Peyer's patch (tissue), 4 donors: ENCODE results near the gene SPATA4. TPM values are rescaled to one million over a fixed set of nuclear protein-coding genes. Genes with fewer than 3 reads are reported as not detected.

Experiments
- DNase-seq, 3 donors: peaks; one replicate each; pipeline ENCODE4 v3.0.0-alpha.2; 2017 to 2019
- H3K27ac ChIP-seq, 4 donors: fragments of 200-600 bp; sonication (generic); one replicate each; pipeline ENCODE4 v1.5.1; 2016 to 2019
- H3K27me3 ChIP-seq, 2 donors: fragments of 200-600 bp; sonication (generic); one replicate each; pipeline ENCODE4 v1.5.1; 2019
- H3K36me3 ChIP-seq, 3 donors: fragments of 200-600 bp; sonication (generic); one replicate each; pipeline ENCODE4 v1.5.1; 2016 to 2019
- H3K4me1 ChIP-seq, 4 donors: fragments of 200-600 bp; sonication (generic); one replicate each; pipeline ENCODE4 v1.5.1; 2016 to 2019
- H3K4me3 ChIP-seq, 4 donors: fragments of 200-600 bp; sonication (generic); 1 replicate in 3 of 4; 2 replicates in 1 of 4; pipeline ENCODE4 v1.5.1; 2016 to 2019; ENCODE audit warnings: mild to moderate bottlenecking in 1 of 4
- H3K9me3 ChIP-seq, 4 donors: fragments of 200-600 bp; sonication (generic); one replicate each; pipeline ENCODE4 v1.5.1; 2016 to 2019; ENCODE audit warnings: mild to moderate bottlenecking in 1 of 4
- POLR2A ChIP-seq, 2 donors: fragments of 450-650 bp; IDR thresholded peaks; one replicate each; pipeline ENCODE4 v1.5.1; 2017; ENCODE audit warnings: antibody characterized with exemption in 2 of 2, mild to moderate bottlenecking in 2 of 2, moderate library complexity in 2 of 2
- total RNA-seq, 4 donors: library from RNA; depleted of rRNA; stranded (reverse); fragments of >200 nt; gene quantifications; one replicate each; pipeline ENCODE4 v1.1.0, GENCODE V29; 2016
- TF ChIP-seq, protein P1 (sequence below), 6 experiments: fragments of 450-650 bp in 4 of 6; fragments of 200-600 bp in 2 of 6; sonication (generic) in 1 of 6; IDR thresholded peaks; one replicate each; pipeline ENCODE4 v1.5.1; 2017 to 2019; ENCODE audit warnings: antibody characterized with exemption in 6 of 6, mild to moderate bottlenecking in 3 of 6, moderate library complexity in 1 of 6

SPATA4 gene
- not detected for total RNA-seq

DNA sequence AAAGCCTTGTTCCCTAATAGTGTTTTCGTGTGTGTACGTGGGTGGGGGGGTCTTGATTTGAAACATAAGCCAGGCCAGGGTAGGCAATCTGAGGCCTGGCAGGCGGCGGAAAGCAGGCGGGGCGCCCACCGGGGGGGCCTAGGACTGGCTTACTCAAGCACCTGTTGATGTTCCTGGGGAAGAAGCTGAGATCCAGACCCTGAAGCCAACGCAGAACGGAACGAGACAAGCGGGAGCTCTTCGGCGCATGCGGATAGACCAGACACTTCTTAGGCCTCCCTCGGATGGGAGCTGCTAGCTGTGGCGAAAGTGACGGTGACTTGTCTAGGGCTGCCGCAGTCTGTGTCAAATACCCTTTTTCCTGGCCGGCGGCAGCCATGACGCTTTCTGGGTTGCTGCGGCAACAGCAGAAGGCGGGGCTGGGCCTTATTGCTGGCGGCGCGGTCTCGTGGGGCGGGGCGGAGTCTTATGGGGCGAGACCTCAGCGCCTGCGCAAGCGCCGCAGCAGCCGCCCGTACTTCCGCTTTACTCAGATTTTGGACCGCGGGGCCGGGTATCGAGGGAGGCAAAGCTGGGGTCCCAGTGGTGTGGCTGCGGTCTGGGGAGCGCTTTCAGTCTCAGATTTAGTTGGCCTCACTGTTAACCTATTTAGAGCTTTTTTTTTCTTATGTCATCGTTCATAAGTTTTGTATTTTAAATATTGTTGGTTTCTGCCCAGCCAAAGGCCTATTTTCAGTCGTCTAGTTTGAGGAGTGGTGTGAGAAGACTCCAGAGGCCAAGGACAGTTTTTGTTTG is at the start of gene SPATA4:
Gene SPATA4, minus strand, starts transcription at position 402 of the 795 bp plus-strand sequence. Its CDS starts 23 bp downstream, at position 379.
- Histone ChIP-seq H3K27ac (peak within 1 kb of the TSS in 3 of 4 donors; percentile 47 to 68 (median 57)), H3K36me3 (no peaks in the 10 kb centered on the region), H3K4me1 (no peaks in the 10 kb centered on the region), H3K4me3 (peak within 1 kb of the TSS; percentile 32 to 55 (median 54)), H3K9me3 (no peaks in the 10 kb centered on the region), H3K27me3 (no peaks in the 10 kb centered on the region)
- TF ChIP-seq POLR2A (IDR thresholded peaks at IDR 0.05): peak; percentile 13 to 27
- TF ChIP-seq, protein P1, sequence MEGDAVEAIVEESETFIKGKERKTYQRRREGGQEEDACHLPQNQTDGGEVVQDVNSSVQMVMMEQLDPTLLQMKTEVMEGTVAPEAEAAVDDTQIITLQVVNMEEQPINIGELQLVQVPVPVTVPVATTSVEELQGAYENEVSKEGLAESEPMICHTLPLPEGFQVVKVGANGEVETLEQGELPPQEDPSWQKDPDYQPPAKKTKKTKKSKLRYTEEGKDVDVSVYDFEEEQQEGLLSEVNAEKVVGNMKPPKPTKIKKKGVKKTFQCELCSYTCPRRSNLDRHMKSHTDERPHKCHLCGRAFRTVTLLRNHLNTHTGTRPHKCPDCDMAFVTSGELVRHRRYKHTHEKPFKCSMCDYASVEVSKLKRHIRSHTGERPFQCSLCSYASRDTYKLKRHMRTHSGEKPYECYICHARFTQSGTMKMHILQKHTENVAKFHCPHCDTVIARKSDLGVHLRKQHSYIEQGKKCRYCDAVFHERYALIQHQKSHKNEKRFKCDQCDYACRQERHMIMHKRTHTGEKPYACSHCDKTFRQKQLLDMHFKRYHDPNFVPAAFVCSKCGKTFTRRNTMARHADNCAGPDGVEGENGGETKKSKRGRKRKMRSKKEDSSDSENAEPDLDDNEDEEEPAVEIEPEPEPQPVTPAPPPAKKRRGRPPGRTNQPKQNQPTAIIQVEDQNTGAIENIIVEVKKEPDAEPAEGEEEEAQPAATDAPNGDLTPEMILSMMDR (IDR thresholded peaks at IDR 0.05): peak in 1 of 6 experiments; percentile 3
- DNase-seq: peak; percentile 93 to 97 (median 93)

DNA sequence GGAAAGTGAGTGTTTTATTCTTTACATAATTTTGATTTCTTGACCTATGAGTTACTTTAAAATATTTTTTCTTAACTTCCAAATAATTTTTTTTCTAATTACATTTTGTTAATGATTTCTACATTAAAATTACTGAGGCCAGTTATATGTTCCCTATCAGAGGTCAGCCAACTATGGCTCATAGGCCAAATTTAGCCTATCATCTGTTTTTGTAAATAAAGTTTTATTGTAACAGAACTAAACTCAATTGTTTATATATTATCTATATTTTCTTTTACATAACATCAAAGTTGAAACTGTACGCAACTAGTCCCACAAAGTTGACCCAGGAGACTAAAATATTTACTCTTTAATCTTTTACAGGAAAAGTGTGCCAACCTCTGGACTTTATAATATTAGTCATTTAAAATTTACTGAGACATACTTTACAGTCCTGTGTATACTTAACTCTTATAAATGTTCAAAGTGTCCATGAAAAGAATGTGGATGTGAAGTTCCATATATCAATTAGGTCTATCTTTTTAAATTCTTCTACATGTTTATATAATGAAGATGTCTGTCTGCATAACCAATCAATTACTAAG is 47.5 kb upstream of the SPATA4 start:
- Histone ChIP-seq H3K36me3 (no peaks in the 10 kb centered on the region), H3K4me1 (no peaks in the 10 kb centered on the region), H3K27ac (no peak overlapping the region), H3K27me3 (no peaks in the 10 kb centered on the region), H3K4me3 (no peak overlapping the region), H3K9me3 (no peaks in the 10 kb centered on the region)
- TF ChIP-seq, protein P1 (IDR thresholded peaks at IDR 0.05): no peak
- TF ChIP-seq POLR2A (IDR thresholded peaks at IDR 0.05): no peak
- no peak for DNase-seq

GRCh38 chr4:176241703-176242102 is 46.3 kb upstream of the SPATA4 start:
- Histone ChIP-seq H3K9me3 (no peaks in the 10 kb centered on the region), H3K4me3 (no peak overlapping the region), H3K36me3 (no peaks in the 10 kb centered on the region), H3K27me3 (no peaks in the 10 kb centered on the region), H3K4me1 (no peaks in the 10 kb centered on the region), H3K27ac (no peak overlapping the region)
- DNase-seq: no peak
- TF ChIP-seq POLR2A (IDR thresholded peaks at IDR 0.05): no peak
- TF ChIP-seq, protein P1 (IDR thresholded peaks at IDR 0.05): no peak

- Histone ChIP-seq H3K27ac (peak overlapping the region in 1 of 4 donors; percentile 68), H3K27me3 (no peaks in the 10 kb centered on the region), H3K4me1 (no peaks in the 10 kb centered on the region), H3K36me3 (no peaks in the 10 kb centered on the region), H3K9me3 (no peaks in the 10 kb centered on the region), H3K4me3 (no peak overlapping the region)
- TF ChIP-seq POLR2A (IDR thresholded peaks at IDR 0.05): no peak
- TF ChIP-seq, protein P1 (IDR thresholded peaks at IDR 0.05): no peak
- DNase-seq: no peak
Measured at GRCh38 chr4:176238826-176239225, 43.4 kb upstream of the SPATA4 start.

- DNase-seq: no peak
- H3K27me3 ChIP-seq: no peaks in the 10 kb centered on the region
- no peaks in the 10 kb centered on the region for H3K9me3 ChIP-seq
- peak overlapping the region in 1 of 4 donors; percentile 68 for H3K27ac ChIP-seq
- no peak overlapping the region for H3K4me3 ChIP-seq
- H3K36me3 ChIP-seq: no peaks in the 10 kb centered on the region
- H3K4me1 ChIP-seq: no peaks in the 10 kb centered on the region
- TF ChIP-seq POLR2A (IDR thresholded peaks at IDR 0.05): no peak
- TF ChIP-seq, protein P1 (IDR thresholded peaks at IDR 0.05): no peak
Measured at GRCh38 chr4:176238157-176238610, 42.8 kb upstream of the SPATA4 start.
